K562 (cell line): ENCODE measurements around the gene MRNIP.

Source experiments
- CTCF ChIP-seq, 3 experiments: IDR thresholded peaks in 2 of 3; conservative IDR thresholded peaks in 1 of 3; 2 replicates each; pipeline ENCODE4 v1.5.1; 2011 to 2012; ENCODE audit warnings: low read length in 3 of 3, mild to moderate bottlenecking in 3 of 3, control low read depth in 2 of 3, improper control_type of control experiment in 1 of 3, inconsistent platforms in 1 of 3, low read depth in 1 of 3, mixed read lengths in 1 of 3, moderate library complexity in 1 of 3; ENCODE audit not compliant: insufficient read depth in 2 of 3
- FOSL1 ChIP-seq: fragments of 200-800 bp; sonication (Bioruptor generic); conservative IDR thresholded peaks from 2 replicates; pipeline ENCODE4 v1.6.1; 2016; ENCODE audit warnings: missing genetic modification characterization, missing compliant biosample characterization
- FOXA1 ChIP-seq: fragments of 450-650 bp; IDR thresholded peaks from 2 replicates; pipeline ENCODE4 v1.6.1; 2016; ENCODE audit warnings: mild to moderate bottlenecking, borderline replicate concordance
- MAZ ChIP-seq, 2 experiments: fragments of 450-650 bp in 1 of 2; sonication (generic) in 1 of 2; formaldehyde crosslinking; IDR thresholded peaks in 1 of 2; conservative IDR thresholded peaks in 1 of 2; 2 replicates each; pipeline versions ENCODE4 v1.4.0 to v1.5.0; 2020; ENCODE audit warnings: mild to moderate bottlenecking in 1 of 2, missing genetic modification reagents in 1 of 2
- TBL1XR1 ChIP-seq, 2 experiments: IDR thresholded peaks; 2 replicates each; pipeline ENCODE4 v1.6.1; 2012; ENCODE audit warnings: improper control_type of control experiment in 2 of 2, low read length in 2 of 2, mild to moderate bottlenecking in 1 of 2
- TOE1 ChIP-seq, 2 experiments: fragments of 450-650 bp in 1 of 2; sonication (generic) in 1 of 2; formaldehyde crosslinking in 1 of 2; IDR thresholded peaks; 2 replicates each; pipeline versions ENCODE4 v1.7.1 to v1.8.0; 2016 to 2022; ENCODE audit warnings: borderline replicate concordance in 2 of 2, mild to moderate bottlenecking in 2 of 2, antibody characterized with exemption in 1 of 2, inconsistent platforms in 1 of 2, low read depth in 1 of 2, missing genetic modification reagents in 1 of 2, moderate library complexity in 1 of 2
- ZNF407 ChIP-seq: fragments of 450-650 bp; IDR thresholded peaks from 2 replicates; pipeline ENCODE4 v1.6.1; 2016; ENCODE audit warnings: low read depth
- ZNF41 ChIP-seq: fragments of 250-450 bp; sonication (Bioruptor Pico); conservative IDR thresholded peaks from 2 replicates; pipeline ENCODE4 v1.4.0; 2020; ENCODE audit warnings: mild to moderate bottlenecking

- no peak for TF ChIP-seq FOXA1
- no peak for TF ChIP-seq MAZ (CRISPR knock-in tag; conservative IDR thresholded peaks at IDR 0.05 in 1 of 2, IDR thresholded peaks at IDR 0.05 in 1 of 2)
- TF ChIP-seq ZNF407 = no peak
- TF ChIP-seq FOSL1 = no peak
- TF ChIP-seq TBL1XR1 (IDR thresholded peaks at IDR 0.05; ENCODE audit: low read length in 2 of 2) = no peak
- TF ChIP-seq ZNF41 (CRISPR knock-in tag) = no peak
- TF ChIP-seq CTCF (IDR thresholded peaks at IDR 0.05 in 2 of 3, conservative IDR thresholded peaks at IDR 0.05 in 1 of 3; ENCODE audit: insufficient read depth in 2 of 3, low read depth in 1 of 3, low read length in 3 of 3) = no peak
- no peak for TF ChIP-seq TOE1 (IDR thresholded peaks at IDR 0.05; ENCODE audit: borderline replicate concordance)
- TF ChIP-seq TOE1 (CRISPR knock-in tag; IDR thresholded peaks at IDR 0.05; ENCODE audit: borderline replicate concordance, low read depth) = no peak
Observed at GRCh38 chr5:179895861-179896260, 37.2 kb upstream of the MRNIP start.
